SK-N-SH (cell line): Measurements from ENCODE around the gene ZSWIM3. TPM values are rescaled to one million over a fixed set of nuclear protein-coding genes. Genes with fewer than 3 reads are reported as not detected.

ENCODE experiments used
- CTCF ChIA-PET: fragments of 300-600, 350-600 bp; formaldehyde crosslinking; extraction: SDS; loops from one replicate; lab custom pipeline; 2021; lab: Yijun Ruan, JAX
- POLR2A ChIA-PET: fragments of 350-600 bp; sonication (Branson Sonifier 250); formaldehyde crosslinking; extraction: SDS; loops from one replicate; lab custom pipeline; 2020; ENCODE audit warnings: antibody characterized with exemption, inconsistent platforms; lab: Yijun Ruan, JAX
- DNase-seq: peaks from one replicate; pipeline ENCODE4 v3.0.0; 2012
- H2AFZ ChIP-seq: fragments of 200-600 bp; sonication (generic); 2 replicates; pipeline ENCODE4 v1.8.1; 2016; ENCODE audit warnings: antibody characterized with exemption, mild to moderate bottlenecking, low read depth
- H3F3A ChIP-seq: fragments of 200-600 bp; sonication (generic); replicated peaks from 2 replicates; pipeline ENCODE3; 2016; ENCODE audit warnings: antibody characterized with exemption, mild to moderate bottlenecking; ENCODE audit not compliant: insufficient read depth
- H3K27ac ChIP-seq, 2 experiments: fragments of 200-500 bp in 1 of 2; fragments of 200-600 bp in 1 of 2; sonication (Bioruptor generic) in 1 of 2; sonication (generic), shearing (Covaris generic) in 1 of 2; 2 replicates each; pipeline versions ENCODE4 v1.5.1 to v1.6.1; 2014 to 2016; ENCODE audit warnings: low read depth in 2 of 2, inconsistent platforms in 1 of 2, low read length in 1 of 2, mild to moderate bottlenecking in 1 of 2, mixed read lengths in 1 of 2
- H3K27me3 ChIP-seq: fragments of 200-600 bp; sonication (generic), shearing (Covaris generic); 2 replicates; pipeline ENCODE4 v1.6.1; 2016; ENCODE audit warnings: mixed run types; ENCODE audit not compliant: insufficient read depth
- H3K36me3 ChIP-seq, 2 experiments: fragments of 200-500 bp in 1 of 2; fragments of 200-600 bp in 1 of 2; sonication (Bioruptor generic) in 1 of 2; sonication (generic) in 1 of 2; replicated peaks in 1 of 2; 2 replicates each; pipeline versions ENCODE3 to v1.5.1; 2014 to 2016; ENCODE audit warnings: low read length in 1 of 2, mild to moderate bottlenecking in 1 of 2; ENCODE audit not compliant: insufficient read depth in 2 of 2, control insufficient read depth in 1 of 2
- H3K4me1 ChIP-seq, 2 experiments: fragments of 200-500 bp in 1 of 2; fragments of 200-600 bp in 1 of 2; sonication (Bioruptor generic) in 1 of 2; sonication (generic), shearing (Covaris generic) in 1 of 2; 2 replicates each; pipeline versions ENCODE4 v1.5.1 to v1.6.1; 2014 to 2016; ENCODE audit warnings: low read depth in 1 of 2, low read length in 1 of 2, mixed run types in 1 of 2; ENCODE audit not compliant: insufficient read depth in 2 of 2, control insufficient read depth in 1 of 2
- H3K4me2 ChIP-seq: fragments of 200-600 bp; sonication (generic), shearing (Covaris generic); 2 replicates; pipeline ENCODE4 v1.6.1; 2017; ENCODE audit warnings: mixed run types
- H3K4me3 ChIP-seq, 2 experiments: fragments of 200-500 bp in 1 of 2; fragments of 200-600 bp in 1 of 2; sonication (Bioruptor generic) in 1 of 2; sonication (generic), shearing (Covaris generic) in 1 of 2; 2 replicates each; pipeline versions ENCODE4 v1.5.1 to v1.8.1; 2014 to 2016; ENCODE audit warnings: low read depth in 2 of 2, inconsistent platforms in 1 of 2, low read length in 1 of 2, mild to moderate bottlenecking in 1 of 2, mixed read lengths in 1 of 2, moderate library complexity in 1 of 2
- H3K79me2 ChIP-seq: fragments of 200-600 bp; sonication (generic); 2 replicates; pipeline ENCODE4 v1.8.1; 2017; ENCODE audit warnings: mild to moderate bottlenecking; ENCODE audit not compliant: insufficient read depth
- H3K9ac ChIP-seq: fragments of 200-600 bp; sonication (generic); 2 replicates; pipeline ENCODE4 v1.6.1; 2017; ENCODE audit warnings: mixed run types
- H3K9me2 ChIP-seq: fragments of 200-600 bp; sonication (generic); 2 replicates; pipeline ENCODE4 v1.6.1; 2017; ENCODE audit warnings: mixed run types
- H3K9me3 ChIP-seq: fragments of 200-600 bp; sonication (generic); 2 replicates; pipeline ENCODE4 v1.6.1; 2017; ENCODE audit warnings: mixed run types, mild to moderate bottlenecking, moderate library complexity
- H4K20me1 ChIP-seq: fragments of 200-600 bp; sonication (generic); 2 replicates; pipeline ENCODE4 v1.6.1; 2017; ENCODE audit warnings: mild to moderate bottlenecking, mixed run types; ENCODE audit not compliant: insufficient read depth
- CHD2 ChIP-seq: fragments of 150-350 bp; IDR thresholded peaks from 2 replicates; pipeline ENCODE4 v1.6.1; 2018; ENCODE audit warnings: low read length; ENCODE audit not compliant: partially characterized antibody
- EZH2phosphoT487 ChIP-seq: fragments of 200-600 bp; sonication (generic); IDR thresholded peaks from 2 replicates; pipeline ENCODE4 v1.6.1; 2017; ENCODE audit warnings: low read depth, mixed run types, mild to moderate bottlenecking, antibody characterized with exemption, moderate library complexity, borderline replicate concordance
- FOSL2 ChIP-seq: IDR thresholded peaks from 2 replicates; pipeline ENCODE4 v1.4.0; 2012; ENCODE audit warnings: low read depth, mild to moderate bottlenecking, moderate library complexity, borderline replicate concordance
- IRF3 ChIP-seq: fragments of 150-350 bp; IDR thresholded peaks from 2 replicates; pipeline ENCODE4 v1.6.1; 2016; ENCODE audit warnings: mild to moderate bottlenecking, low read depth, low read length
- JUND ChIP-seq: IDR thresholded peaks from 2 replicates; pipeline ENCODE4 v1.4.0; 2012
- MXI1 ChIP-seq: IDR thresholded peaks from 2 replicates; pipeline ENCODE4 v1.6.1; 2012; ENCODE audit warnings: mild to moderate bottlenecking, low read depth, low read length, improper control_type of control experiment
- NFIC ChIP-seq: IDR thresholded peaks from 2 replicates; pipeline ENCODE4 v1.4.0; 2012; ENCODE audit warnings: borderline replicate concordance
- POLR2AphosphoS5 ChIP-seq: IDR thresholded peaks from 2 replicates; pipeline ENCODE4 v1.6.1; 2012; ENCODE audit warnings: low read depth, low read length
- RAD21 ChIP-seq: IDR thresholded peaks from 2 replicates; pipeline ENCODE4 v1.6.1; 2012; ENCODE audit warnings: mild to moderate bottlenecking, low read length
- RCOR1 ChIP-seq: fragments of 150-350 bp; IDR thresholded peaks from 2 replicates; pipeline ENCODE4 v1.6.1; 2017; ENCODE audit warnings: antibody characterized with exemption, low read length
- RXRA ChIP-seq: IDR thresholded peaks from 2 replicates; pipeline ENCODE4 v1.4.0; 2012; ENCODE audit warnings: low read depth, mild to moderate bottlenecking, borderline replicate concordance
- TAF1 ChIP-seq: IDR thresholded peaks from 2 replicates; pipeline ENCODE4 v1.6.1; 2012; ENCODE audit warnings: low read depth, mild to moderate bottlenecking, low read length, moderate library complexity, borderline replicate concordance
- TEAD4 ChIP-seq: IDR thresholded peaks from 2 replicates; pipeline ENCODE4 v1.4.0; 2012; ENCODE audit warnings: mild to moderate bottlenecking, borderline replicate concordance; ENCODE audit not compliant: insufficient read depth
- ZBTB33 ChIP-seq: IDR thresholded peaks from 2 replicates; pipeline ENCODE4 v1.4.0; 2012; ENCODE audit warnings: low read depth, borderline replicate concordance
- WGBS: methylation state at CpG from one replicate; pipeline ENCODE4 v1.1.6; 2017; ENCODE audit warnings: low lambda C conversion rate; 5-methylcytosine and 5-hydroxymethylcytosine counted together
- polyA plus RNA-seq, 3 experiments: library from polyadenylated mRNA; depleted of rRNA; stranded (reverse); fragments of >200 nt; gene quantifications; 2 replicates each; pipeline ENCODE4 v1.2.3, GENCODE V29; 2012
- TF ChIP-seq, protein P1 (sequence below): IDR thresholded peaks from 2 replicates; pipeline ENCODE4 v1.6.1; 2012; ENCODE audit warnings: mild to moderate bottlenecking, low read depth, low read length, moderate library complexity
- TF ChIP-seq, protein P2 (sequence below): fragments of 150-350 bp; IDR thresholded peaks from 2 replicates; pipeline ENCODE4 v1.6.1; 2017; ENCODE audit warnings: antibody characterized with exemption, low read length, low read depth, borderline replicate concordance

ZSWIM3 gene
- polyA plus RNA-seq, 1 of the 3 experiments (the other 2 are of a cell fraction), result 2.3 TPM

- TF ChIP-seq TEAD4, result no peak
- no peak for TF ChIP-seq JUND
- TF ChIP-seq CHD2, result no peak
- TF ChIP-seq, protein P1, sequence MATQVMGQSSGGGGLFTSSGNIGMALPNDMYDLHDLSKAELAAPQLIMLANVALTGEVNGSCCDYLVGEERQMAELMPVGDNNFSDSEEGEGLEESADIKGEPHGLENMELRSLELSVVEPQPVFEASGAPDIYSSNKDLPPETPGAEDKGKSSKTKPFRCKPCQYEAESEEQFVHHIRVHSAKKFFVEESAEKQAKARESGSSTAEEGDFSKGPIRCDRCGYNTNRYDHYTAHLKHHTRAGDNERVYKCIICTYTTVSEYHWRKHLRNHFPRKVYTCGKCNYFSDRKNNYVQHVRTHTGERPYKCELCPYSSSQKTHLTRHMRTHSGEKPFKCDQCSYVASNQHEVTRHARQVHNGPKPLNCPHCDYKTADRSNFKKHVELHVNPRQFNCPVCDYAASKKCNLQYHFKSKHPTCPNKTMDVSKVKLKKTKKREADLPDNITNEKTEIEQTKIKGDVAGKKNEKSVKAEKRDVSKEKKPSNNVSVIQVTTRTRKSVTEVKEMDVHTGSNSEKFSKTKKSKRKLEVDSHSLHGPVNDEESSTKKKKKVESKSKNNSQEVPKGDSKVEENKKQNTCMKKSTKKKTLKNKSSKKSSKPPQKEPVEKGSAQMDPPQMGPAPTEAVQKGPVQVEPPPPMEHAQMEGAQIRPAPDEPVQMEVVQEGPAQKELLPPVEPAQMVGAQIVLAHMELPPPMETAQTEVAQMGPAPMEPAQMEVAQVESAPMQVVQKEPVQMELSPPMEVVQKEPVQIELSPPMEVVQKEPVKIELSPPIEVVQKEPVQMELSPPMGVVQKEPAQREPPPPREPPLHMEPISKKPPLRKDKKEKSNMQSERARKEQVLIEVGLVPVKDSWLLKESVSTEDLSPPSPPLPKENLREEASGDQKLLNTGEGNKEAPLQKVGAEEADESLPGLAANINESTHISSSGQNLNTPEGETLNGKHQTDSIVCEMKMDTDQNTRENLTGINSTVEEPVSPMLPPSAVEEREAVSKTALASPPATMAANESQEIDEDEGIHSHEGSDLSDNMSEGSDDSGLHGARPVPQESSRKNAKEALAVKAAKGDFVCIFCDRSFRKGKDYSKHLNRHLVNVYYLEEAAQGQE, result no peak
- TF ChIP-seq RXRA, result no peak
- TF ChIP-seq, protein P2, sequence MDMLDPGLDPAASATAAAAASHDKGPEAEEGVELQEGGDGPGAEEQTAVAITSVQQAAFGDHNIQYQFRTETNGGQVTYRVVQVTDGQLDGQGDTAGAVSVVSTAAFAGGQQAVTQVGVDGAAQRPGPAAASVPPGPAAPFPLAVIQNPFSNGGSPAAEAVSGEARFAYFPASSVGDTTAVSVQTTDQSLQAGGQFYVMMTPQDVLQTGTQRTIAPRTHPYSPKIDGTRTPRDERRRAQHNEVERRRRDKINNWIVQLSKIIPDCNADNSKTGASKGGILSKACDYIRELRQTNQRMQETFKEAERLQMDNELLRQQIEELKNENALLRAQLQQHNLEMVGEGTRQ, result no peak
These were observed 29.4 kb downstream of the ZSWIM3 start (continued) for GRCh38 chr20:45886590-45887345.

GRCh38 chr20:45887346-45887715 lies 29.9 kb downstream of the ZSWIM3 start, which contains the start of gene SPATA25:
SPATA25 (minus strand) TSS chr20:45887622; CDS start chr20:45887590, 32 bp downstream.
- POLR2A ChIA-PET, result no interaction called here
- no peaks in the 10 kb centered on the region for H3K9me3 ChIP-seq
- peaks cover 19% of the 10 kb centered on the region; the same call in 1 of the 2 replicates for H3K79me2 ChIP-seq
- no peak within 1 kb of the TSS for H3K9ac ChIP-seq
- H2AFZ ChIP-seq, result no peak within 1 kb of the TSS
- no peak for DNase-seq
- TF ChIP-seq NFIC (no peak), ZBTB33 (no peak), EZH2phosphoT487 (no peak), RXRA (no peak), RCOR1 (no peak), FOSL2 (no peak), RAD21 (no peak), TAF1 (no peak), IRF3 (no peak), JUND (no peak), TEAD4 (no peak), MXI1 (no peak), POLR2AphosphoS5 (no peak)
- TF ChIP-seq, protein P1, result no peak
- CTCF ChIA-PET, result interaction anchor here (1.1 kb wide), 1 partner anchor 13 kb away, joined by 3 read pairs; no protein-coding TSS in a partner anchor
- no peaks in the 10 kb centered on the region for H3K27me3 ChIP-seq
- peaks cover 15% of the 10 kb centered on the region for H3F3A ChIP-seq
- H4K20me1 ChIP-seq, result no peaks in the 10 kb centered on the region
- H3K36me3 ChIP-seq, result peaks cover 3 to 15% of the 10 kb centered on the region in 2 experiments
- WGBS, result 94% methylated on average over 2 of the region's 8 CpGs
- H3K27ac ChIP-seq, result no peak within 1 kb of the TSS
- peaks cover 8 to 10% of the 10 kb centered on the region in 2 experiments; a peak in 3 of 4 replicates for H3K4me1 ChIP-seq
- H3K4me2 ChIP-seq, result no peak within 1 kb of the TSS
- no peaks in the 10 kb centered on the region for H3K9me2 ChIP-seq
- no peak within 1 kb of the TSS for H3K4me3 ChIP-seq
